HepG2 (cell line): ENCODE data around the gene POU1F1. TPM values are rescaled to one million over a fixed set of nuclear protein-coding genes. Genes with fewer than 3 reads are reported as not detected.

Experiments
- ATAC-seq: fragments of 200-7000 bp; cut with Tn5 transposase; 3 replicates; pipeline ENCODE4 v1.9.1; 2020; ENCODE audit warnings: mild to moderate bottlenecking, moderate library complexity
- BruUV-seq: library from RNA; stranded (reverse); fragments of 400-500 nt; replicated peaks from 2 replicates; lab custom pipeline; 2021; lab: Mats Ljungman, UMichigan
- CTCF ChIA-PET: fragments of 300-600 bp; formaldehyde crosslinking; extraction: SDS; loops from one replicate; lab custom pipeline; 2021; ENCODE audit warnings: low total read pairs, inconsistent platforms, low intra/inter-chr PET ratio; lab: Yijun Ruan, JAX
- POLR2A ChIA-PET: fragments of 350-600 bp; sonication (Branson Sonifier 250); formaldehyde crosslinking; loops from one replicate; lab custom pipeline; 2020; ENCODE audit warnings: antibody characterized with exemption, inconsistent platforms; lab: Yijun Ruan, JAX
- DNase-seq: peaks from one replicate; pipeline ENCODE4 v3.0.0-alpha.2; 2015; ENCODE audit warnings: low spot score
- FAIRE-seq: peaks from 3 replicates; lab custom pipeline; 2011; peaks lifted over from hg19 to GRCh38; lab: Jason Lieb, UNC
- H2AFZ ChIP-seq: one replicate; pipeline ENCODE4 v1.6.1; 2011; ENCODE audit warnings: low read length, inconsistent platforms
- H3K27ac ChIP-seq: fragments of 300-600 bp; 3 replicates; pipeline ENCODE4 v1.8.0; 2011; ENCODE audit warnings: mixed run types, mild to moderate bottlenecking, mixed read lengths, low read length, inconsistent platforms; ENCODE audit not compliant: insufficient read depth; ENCODE audit errors: extremely low read length
- H3K27me3 ChIP-seq, 2 experiments: fragments of 200-600 bp in 1 of 2; 2 replicates in 1 of 2; 3 replicates in 1 of 2; pipeline versions ENCODE4 v1.6.0 to v1.8.0; 2011; ENCODE audit warnings: low read length in 2 of 2, mild to moderate bottlenecking in 2 of 2, moderate library complexity in 2 of 2, inconsistent platforms in 1 of 2; ENCODE audit not compliant: insufficient read depth in 2 of 2, control insufficient read depth in 1 of 2
- H3K36me3 ChIP-seq, 2 experiments: fragments of 200-600 bp in 1 of 2; replicated peaks in 1 of 2; 2 replicates in 1 of 2; 3 replicates in 1 of 2; pipeline versions ENCODE4 v1.5.1 to v1.8.0; 2011; ENCODE audit warnings: low read length in 2 of 2, inconsistent platforms in 1 of 2; ENCODE audit not compliant: insufficient read depth in 2 of 2, control insufficient read depth in 1 of 2
- H3K4me1 ChIP-seq: 2 replicates; pipeline ENCODE4 v1.5.1; 2012; ENCODE audit warnings: low read length, inconsistent platforms; ENCODE audit not compliant: insufficient read depth
- H3K4me2 ChIP-seq: 2 replicates; pipeline ENCODE4 v1.6.0; 2011; ENCODE audit warnings: low read depth, low read length, inconsistent platforms
- H3K4me3 ChIP-seq, 3 experiments: fragments of 200-600 bp in 1 of 3; sonication (generic), shearing (Covaris generic) in 1 of 3; replicated peaks in 1 of 3; 2 replicates each; pipeline ENCODE4 v1.5.1; 2011 to 2016; ENCODE audit warnings: low read length in 3 of 3, inconsistent platforms in 2 of 3, low read depth in 2 of 3, mild to moderate bottlenecking in 2 of 3, control low read depth in 1 of 3, mixed read lengths in 1 of 3; ENCODE audit not compliant: insufficient read depth in 1 of 3
- H3K79me2 ChIP-seq: one replicate; pipeline ENCODE4 v1.6.1; 2011; ENCODE audit warnings: low read length, inconsistent platforms; ENCODE audit not compliant: insufficient read depth
- H3K9ac ChIP-seq: 2 replicates; pipeline ENCODE4 v1.6.0; 2011; ENCODE audit warnings: mild to moderate bottlenecking, low read depth, low read length, inconsistent platforms; ENCODE audit not compliant: insufficient read depth
- H3K9me3 ChIP-seq: 2 replicates; pipeline ENCODE4 v1.5.1; 2012; ENCODE audit warnings: mild to moderate bottlenecking, low read length
- H4K20me1 ChIP-seq: 2 replicates; pipeline ENCODE4 v1.6.0; 2011; ENCODE audit warnings: inconsistent platforms, mild to moderate bottlenecking, low read length, moderate library complexity; ENCODE audit not compliant: insufficient read depth
- ARID3A ChIP-seq: IDR thresholded peaks from 2 replicates; pipeline ENCODE4 v1.6.1; 2012; ENCODE audit warnings: low read depth, low read length, improper control_type of control experiment
- CEBPZ ChIP-seq: IDR thresholded peaks from 2 replicates; pipeline ENCODE4 v1.6.1; 2012; ENCODE audit warnings: low read length, improper control_type of control experiment
- CSRNP1 ChIP-seq: sonication (generic); formaldehyde crosslinking; IDR thresholded peaks from 2 replicates; pipeline ENCODE4 v1.8.1; 2023; ENCODE audit warnings: mild to moderate bottlenecking, missing genetic modification reagents
- HMG20B ChIP-seq: conservative IDR thresholded peaks from 2 replicates; pipeline ENCODE4 v1.6.1; 2016; ENCODE audit warnings: missing genetic modification reagents, missing compliant biosample characterization
- RBM39 ChIP-seq: fragments of 200-400 bp; formaldehyde crosslinking; IDR thresholded peaks from one replicate; pipeline ENCODE4 v1.6.1; 2018; ENCODE audit warnings: antibody characterized with exemption, mild to moderate bottlenecking, low read depth, low read length; ENCODE audit not compliant: poor library complexity, severe bottlenecking
- ZBTB39 ChIP-seq: sonication (generic); formaldehyde crosslinking; IDR thresholded peaks from 2 replicates; pipeline ENCODE4 v1.5.0; 2020; ENCODE audit warnings: missing genetic modification reagents
- ZKSCAN5 ChIP-seq: sonication (generic); formaldehyde crosslinking; IDR thresholded peaks from 2 replicates; pipeline ENCODE4 v1.5.1; 2020; ENCODE audit warnings: mild to moderate bottlenecking, missing genetic modification reagents
- ZNF225 ChIP-seq: sonication (generic); formaldehyde crosslinking; IDR thresholded peaks from 2 replicates; pipeline ENCODE4 v1.4.0; 2020; ENCODE audit warnings: mild to moderate bottlenecking, missing genetic modification reagents
- ZNF737 ChIP-seq: sonication (generic); formaldehyde crosslinking; IDR thresholded peaks from 2 replicates; pipeline ENCODE4 v1.5.0; 2020; ENCODE audit warnings: missing genetic modification reagents, mild to moderate bottlenecking, borderline replicate concordance
- ZNF776 ChIP-seq: sonication (generic); formaldehyde crosslinking; IDR thresholded peaks from 2 replicates; pipeline ENCODE4 v1.4.0; 2020; ENCODE audit warnings: mild to moderate bottlenecking, missing genetic modification reagents
- ZNF788 ChIP-seq: sonication (generic); formaldehyde crosslinking; IDR thresholded peaks from 2 replicates; pipeline ENCODE4 v1.5.0; 2020; ENCODE audit warnings: mild to moderate bottlenecking, missing genetic modification reagents, borderline replicate concordance
- WGBS: methylation state at CpG from one replicate; pipeline ENCODE4 v1.1.6; 2017; ENCODE audit warnings: low lambda C conversion rate; 5-methylcytosine and 5-hydroxymethylcytosine counted together
- in situ Hi-C: cut with HindIII; loops from 2 replicates; pipeline ENCODE4 v1.10.0; 2017; ENCODE audit warnings: low pct_unique_long_range_greater_than_20kb; ENCODE audit not compliant: extremely low pct_ligation_motif_present
- intact Hi-C: fragments of 100-400 bp; cut with micrococcal nuclease; formaldehyde crosslinking; loops from one replicate; pipeline ENCODE4 v1.10.0; 2022; ENCODE audit not compliant: unreplicated experiment
- polyA plus RNA-seq, 8 experiments: library from polyadenylated mRNA; depleted of rRNA in 3 of 8; stranded (reverse) in 7 of 8; unstranded in 1 of 8; fragments of >200 nt; fragmentation: Illumina TruSeq in 4 of 8; extraction: Trizol in 4 of 8; gene quantifications; 2 replicates each; pipeline versions ENCODE4 v1.2.1 to v1.2.3, GENCODE V29; 2011 to 2016; ENCODE audit warnings: low read depth in 4 of 8, missing spikeins in 1 of 8, mixed read lengths in 1 of 8; ENCODE audit not compliant: insufficient read depth in 1 of 8
- total RNA-seq, 5 experiments: library from RNA; depleted of rRNA; stranded (reverse); fragments of >200 nt; fragmentation: Illumina TruSeq; extraction: Trizol; gene quantifications; 2 replicates each; pipeline ENCODE4 v1.2.3, GENCODE V29; 2016; ENCODE audit warnings: low read depth in 1 of 5

The POU1F1 gene
- total and polyA plus RNA-seq, 2 of the 13 experiments (the other 11 are each of a cell fraction or from before 2014, with no cell fraction given): not detected

GRCh38 chr3:87317779-87318178, 41.4 kb upstream of the POU1F1 start:
- BruUV-seq: no TSS peak
- in situ Hi-C loops (loop anchor here (25.0 kb wide), 1 partner anchor 695 kb away; no protein-coding TSS in a partner anchor), intact Hi-C loops (no loop called here)
- Histone ChIP-seq H4K20me1 (no peaks in the 10 kb centered on the region), H2AFZ (no peak overlapping the region), H3K9me3 (no peaks in the 10 kb centered on the region), H3K4me3 (no peak overlapping the region), H3K27me3 (no peaks in the 10 kb centered on the region; a peak in 1 of 5 replicates), H3K79me2 (no peaks in the 10 kb centered on the region), H3K27ac (no peak overlapping the region), H3K9ac (no peak overlapping the region), H3K36me3 (no peaks in the 10 kb centered on the region), H3K4me2 (no peak overlapping the region)
- no peak for DNase-seq
- POLR2A ChIA-PET: no interaction called here
- FAIRE-seq: no peak
- 45% methylated on average over 4 of the region's 4 CpGs for WGBS
- CTCF ChIA-PET: no interaction called here
- TF ChIP-seq HMG20B (CRISPR knock-in tag) (no peak), CSRNP1 (CRISPR knock-in tag) (no peak), ARID3A (no peak), ZNF788 (CRISPR knock-in tag) (no peak), ZBTB39 (no peak), ZNF776 (no peak), ZKSCAN5 (CRISPR knock-in tag) (no peak), ZNF737 (CRISPR knock-in tag) (no peak), CEBPZ (no peak), ZNF225 (CRISPR knock-in tag) (no peak), RBM39 (no peak)
- TF ChIP-seq, all 625 proteins: peak for 0
- no peak for ATAC-seq
- H3K4me1 ChIP-seq: no peaks in the 10 kb centered on the region
